B cell (primary cell): ENCODE results near the gene ADARB2.

Experiments
- EZH2 ChIP-seq: IDR thresholded peaks from 2 replicates; pipeline ENCODE4 v1.6.1; 2012; ENCODE audit warnings: borderline replicate concordance, low read depth, mild to moderate bottlenecking, moderate library complexity, low read length; ENCODE audit not compliant: insufficient read depth, poor library complexity, severe bottlenecking
- TF ChIP-seq, protein P1 (sequence below): fragments of 200-600 bp; IDR thresholded peaks from one replicate; pipeline ENCODE4 v1.8.0; 2022; ENCODE audit warnings: antibody characterized with exemption, mild to moderate bottlenecking

DNA sequence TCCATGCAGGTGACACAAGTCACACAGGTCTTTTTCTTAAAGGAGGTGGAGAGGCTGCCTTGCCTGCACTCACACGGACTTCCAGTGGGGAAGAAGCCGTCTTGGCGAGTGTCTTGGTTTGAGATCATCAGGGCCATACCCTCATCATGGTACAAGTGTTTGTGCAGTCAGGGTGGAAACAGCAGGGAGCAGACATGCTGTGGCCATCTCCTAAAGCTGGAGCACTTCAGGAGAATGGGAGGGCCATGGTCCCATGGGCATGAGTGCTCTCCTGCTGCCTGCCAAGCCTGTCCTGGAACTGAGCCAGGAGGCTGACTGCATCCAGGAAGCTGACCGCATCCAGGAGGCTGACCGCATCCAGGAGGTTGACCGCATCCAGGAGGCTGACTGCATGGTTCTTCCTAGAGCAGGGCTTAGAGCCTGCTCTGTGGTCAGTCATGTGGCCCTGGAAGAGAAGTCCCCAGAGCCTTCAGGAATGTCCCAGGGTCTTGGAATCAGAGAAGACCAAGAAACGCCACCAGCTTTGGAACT, 98.4 kb downstream of the ADARB2 start:
- TF ChIP-seq, protein P1, sequence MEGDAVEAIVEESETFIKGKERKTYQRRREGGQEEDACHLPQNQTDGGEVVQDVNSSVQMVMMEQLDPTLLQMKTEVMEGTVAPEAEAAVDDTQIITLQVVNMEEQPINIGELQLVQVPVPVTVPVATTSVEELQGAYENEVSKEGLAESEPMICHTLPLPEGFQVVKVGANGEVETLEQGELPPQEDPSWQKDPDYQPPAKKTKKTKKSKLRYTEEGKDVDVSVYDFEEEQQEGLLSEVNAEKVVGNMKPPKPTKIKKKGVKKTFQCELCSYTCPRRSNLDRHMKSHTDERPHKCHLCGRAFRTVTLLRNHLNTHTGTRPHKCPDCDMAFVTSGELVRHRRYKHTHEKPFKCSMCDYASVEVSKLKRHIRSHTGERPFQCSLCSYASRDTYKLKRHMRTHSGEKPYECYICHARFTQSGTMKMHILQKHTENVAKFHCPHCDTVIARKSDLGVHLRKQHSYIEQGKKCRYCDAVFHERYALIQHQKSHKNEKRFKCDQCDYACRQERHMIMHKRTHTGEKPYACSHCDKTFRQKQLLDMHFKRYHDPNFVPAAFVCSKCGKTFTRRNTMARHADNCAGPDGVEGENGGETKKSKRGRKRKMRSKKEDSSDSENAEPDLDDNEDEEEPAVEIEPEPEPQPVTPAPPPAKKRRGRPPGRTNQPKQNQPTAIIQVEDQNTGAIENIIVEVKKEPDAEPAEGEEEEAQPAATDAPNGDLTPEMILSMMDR, result no peak
- TF ChIP-seq EZH2, result no peak
